OCI-LY1 (cell line): ENCODE results near the gene IRS2.

Experiments
- H2AFZ ChIP-seq: fragments of 200-600 bp; sonication (generic), shearing (Covaris generic); 2 replicates; pipeline ENCODE4 v1.6.0; 2014; ENCODE audit warnings: antibody characterized with exemption, mild to moderate bottlenecking, low read length
- H3F3A ChIP-seq: fragments of 200-600 bp; sonication (generic), shearing (Covaris generic); 2 replicates; pipeline ENCODE4 v1.6.0; 2014; ENCODE audit warnings: mild to moderate bottlenecking, antibody characterized with exemption, low read length, moderate library complexity; ENCODE audit not compliant: insufficient read depth
- H3K27ac ChIP-seq: fragments of 200-600 bp; sonication (generic); 2 replicates; pipeline ENCODE4 v1.5.1; 2014; ENCODE audit warnings: low read length, mixed run types, mild to moderate bottlenecking, low read depth; ENCODE audit not compliant: poor library complexity, severe bottlenecking
- H3K27me3 ChIP-seq: fragments of 200-600 bp; sonication (generic); 2 replicates; pipeline ENCODE4 v1.6.0; 2014; ENCODE audit warnings: antibody characterized with exemption, mild to moderate bottlenecking, low read length, moderate library complexity; ENCODE audit not compliant: insufficient read depth
- H3K36me3 ChIP-seq: fragments of 200-600 bp; sonication (generic); 2 replicates; pipeline ENCODE4 v1.6.1; 2014; ENCODE audit warnings: mild to moderate bottlenecking, antibody characterized with exemption, low read length, moderate library complexity, mixed read lengths; ENCODE audit not compliant: insufficient read depth
- H3K4me1 ChIP-seq: fragments of 200-600 bp; sonication (generic); 2 replicates; pipeline ENCODE4 v1.5.1; 2014; ENCODE audit warnings: mild to moderate bottlenecking, low read length, moderate library complexity; ENCODE audit not compliant: insufficient read depth, severe bottlenecking
- H3K4me2 ChIP-seq: fragments of 200-600 bp; sonication (generic), shearing (Covaris generic); 2 replicates; pipeline ENCODE4 v1.6.1; 2014; ENCODE audit warnings: low read length
- H3K4me3 ChIP-seq: fragments of 200-600 bp; sonication (generic); 2 replicates; pipeline ENCODE4 v1.5.1; 2014; ENCODE audit warnings: low read length, low read depth, mild to moderate bottlenecking, mixed read lengths; ENCODE audit not compliant: poor library complexity, severe bottlenecking
- H3K79me2 ChIP-seq: fragments of 200-600 bp; shearing (Covaris generic); 2 replicates; pipeline ENCODE4 v1.6.1; 2016; ENCODE audit warnings: mixed run types, low read length, mixed read lengths; ENCODE audit not compliant: insufficient read depth
- H3K9ac ChIP-seq: fragments of 200-600 bp; sonication (generic), shearing (Covaris generic); 2 replicates; pipeline ENCODE4 v1.6.1; 2014; ENCODE audit warnings: mild to moderate bottlenecking, low read length, mixed read lengths
- H3K9me2 ChIP-seq: fragments of 200-600 bp; sonication (generic), shearing (Covaris generic); 2 replicates; pipeline ENCODE4 v1.6.1; 2014; ENCODE audit warnings: low read depth, mild to moderate bottlenecking, low read length, mixed read lengths
- H3K9me3 ChIP-seq: fragments of 200-600 bp; shearing (Covaris generic); 2 replicates; pipeline ENCODE4 v1.6.1; 2014; ENCODE audit warnings: low read length, mixed read lengths
- H4K20me1 ChIP-seq: fragments of 200-600 bp; sonication (generic), shearing (Covaris generic); 2 replicates; pipeline ENCODE4 v1.6.0; 2016; ENCODE audit warnings: mild to moderate bottlenecking, low read length; ENCODE audit not compliant: insufficient read depth
- EZH2 ChIP-seq: fragments of 200-600 bp; sonication (generic), shearing (Covaris generic); IDR thresholded peaks from 2 replicates; pipeline ENCODE4 v1.8.0; 2017; ENCODE audit warnings: borderline replicate concordance, mixed run types, mild to moderate bottlenecking, antibody characterized with exemption, low read length, moderate library complexity, mixed read lengths
- TF ChIP-seq, protein P1 (sequence below): fragments of 200-600 bp; sonication (generic), shearing (Covaris generic); IDR thresholded peaks from 2 replicates; pipeline ENCODE4 v1.5.1; 2017; ENCODE audit warnings: mild to moderate bottlenecking, antibody characterized with exemption, low read length, moderate library complexity, mixed read lengths

The IRS2 gene

DNA sequence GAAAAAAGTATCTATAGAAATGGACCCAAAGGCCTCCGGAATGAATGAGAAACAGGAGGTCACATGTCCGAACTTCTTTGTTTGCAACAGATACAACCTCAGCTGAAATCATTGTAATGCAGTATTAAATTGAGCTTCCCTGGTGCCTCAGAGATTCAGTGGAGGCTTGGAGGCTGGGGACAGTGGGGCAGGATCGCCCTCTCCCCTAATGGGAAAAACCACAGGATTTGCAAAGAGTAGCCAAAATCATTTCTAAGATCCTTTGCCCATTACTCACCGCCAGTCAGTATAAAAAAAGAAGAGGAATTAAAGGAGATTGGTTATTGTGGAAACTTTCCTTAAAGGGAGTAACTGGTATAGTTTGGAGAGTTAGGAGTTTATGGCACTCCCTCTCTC, 30.4 kb upstream of the IRS2 start:
- TF ChIP-seq, protein P1, sequence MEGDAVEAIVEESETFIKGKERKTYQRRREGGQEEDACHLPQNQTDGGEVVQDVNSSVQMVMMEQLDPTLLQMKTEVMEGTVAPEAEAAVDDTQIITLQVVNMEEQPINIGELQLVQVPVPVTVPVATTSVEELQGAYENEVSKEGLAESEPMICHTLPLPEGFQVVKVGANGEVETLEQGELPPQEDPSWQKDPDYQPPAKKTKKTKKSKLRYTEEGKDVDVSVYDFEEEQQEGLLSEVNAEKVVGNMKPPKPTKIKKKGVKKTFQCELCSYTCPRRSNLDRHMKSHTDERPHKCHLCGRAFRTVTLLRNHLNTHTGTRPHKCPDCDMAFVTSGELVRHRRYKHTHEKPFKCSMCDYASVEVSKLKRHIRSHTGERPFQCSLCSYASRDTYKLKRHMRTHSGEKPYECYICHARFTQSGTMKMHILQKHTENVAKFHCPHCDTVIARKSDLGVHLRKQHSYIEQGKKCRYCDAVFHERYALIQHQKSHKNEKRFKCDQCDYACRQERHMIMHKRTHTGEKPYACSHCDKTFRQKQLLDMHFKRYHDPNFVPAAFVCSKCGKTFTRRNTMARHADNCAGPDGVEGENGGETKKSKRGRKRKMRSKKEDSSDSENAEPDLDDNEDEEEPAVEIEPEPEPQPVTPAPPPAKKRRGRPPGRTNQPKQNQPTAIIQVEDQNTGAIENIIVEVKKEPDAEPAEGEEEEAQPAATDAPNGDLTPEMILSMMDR: no peak
- no peak for TF ChIP-seq EZH2
- Histone ChIP-seq H3F3A (no peaks in the 10 kb centered on the region), H3K27ac (no peak overlapping the region), H3K9me2 (no peaks in the 10 kb centered on the region), H2AFZ (no peak overlapping the region), H3K4me3 (no peak overlapping the region), H3K9ac (no peak overlapping the region), H4K20me1 (no peaks in the 10 kb centered on the region), H3K4me2 (no peak overlapping the region), H3K4me1 (no peaks in the 10 kb centered on the region), H3K79me2 (no peaks in the 10 kb centered on the region), H3K36me3 (no peaks in the 10 kb centered on the region), H3K27me3 (no peaks in the 10 kb centered on the region), H3K9me3 (no peaks in the 10 kb centered on the region)

- Histone ChIP-seq H3K9ac (no peak overlapping the region), H3K27ac (no peak overlapping the region), H2AFZ (no peak overlapping the region), H3F3A (no peaks in the 10 kb centered on the region), H3K36me3 (no peaks in the 10 kb centered on the region), H3K9me3 (no peaks in the 10 kb centered on the region), H3K79me2 (no peaks in the 10 kb centered on the region), H3K4me1 (no peaks in the 10 kb centered on the region), H3K4me2 (no peak overlapping the region), H3K27me3 (no peaks in the 10 kb centered on the region), H3K9me2 (no peaks in the 10 kb centered on the region), H4K20me1 (no peaks in the 10 kb centered on the region), H3K4me3 (no peak overlapping the region)
- TF ChIP-seq, protein P1: no peak
- no peak for TF ChIP-seq EZH2
These were observed 29.9 kb upstream of the IRS2 start for GRCh38 chr13:109816112-109816807.

GRCh38 chr13:109815651-109816050, 29.3 kb upstream of the IRS2 start:
- no peaks in the 10 kb centered on the region for H3K79me2 ChIP-seq
- no peaks in the 10 kb centered on the region for H3F3A ChIP-seq
- H3K27me3 ChIP-seq: no peaks in the 10 kb centered on the region
- H3K36me3 ChIP-seq: no peaks in the 10 kb centered on the region
- no peaks in the 10 kb centered on the region for H3K9me2 ChIP-seq
- H2AFZ ChIP-seq: no peak overlapping the region
- no peaks in the 10 kb centered on the region for H3K9me3 ChIP-seq
- no peak overlapping the region for H3K4me3 ChIP-seq
- H3K27ac ChIP-seq: no peak overlapping the region
- no peak overlapping the region for H3K9ac ChIP-seq
- H3K4me1 ChIP-seq: no peaks in the 10 kb centered on the region
- H4K20me1 ChIP-seq: no peaks in the 10 kb centered on the region
- no peak overlapping the region for H3K4me2 ChIP-seq
- TF ChIP-seq, protein P1: no peak
- no peak for TF ChIP-seq EZH2
